ENCODE measurements around the gene CISH. TPM values are rescaled to one million over a fixed set of nuclear protein-coding genes. Genes with fewer than 3 reads are reported as not detected.

The CISH gene
- total RNA-seq, 1 donor: 1.1 TPM

DNA sequence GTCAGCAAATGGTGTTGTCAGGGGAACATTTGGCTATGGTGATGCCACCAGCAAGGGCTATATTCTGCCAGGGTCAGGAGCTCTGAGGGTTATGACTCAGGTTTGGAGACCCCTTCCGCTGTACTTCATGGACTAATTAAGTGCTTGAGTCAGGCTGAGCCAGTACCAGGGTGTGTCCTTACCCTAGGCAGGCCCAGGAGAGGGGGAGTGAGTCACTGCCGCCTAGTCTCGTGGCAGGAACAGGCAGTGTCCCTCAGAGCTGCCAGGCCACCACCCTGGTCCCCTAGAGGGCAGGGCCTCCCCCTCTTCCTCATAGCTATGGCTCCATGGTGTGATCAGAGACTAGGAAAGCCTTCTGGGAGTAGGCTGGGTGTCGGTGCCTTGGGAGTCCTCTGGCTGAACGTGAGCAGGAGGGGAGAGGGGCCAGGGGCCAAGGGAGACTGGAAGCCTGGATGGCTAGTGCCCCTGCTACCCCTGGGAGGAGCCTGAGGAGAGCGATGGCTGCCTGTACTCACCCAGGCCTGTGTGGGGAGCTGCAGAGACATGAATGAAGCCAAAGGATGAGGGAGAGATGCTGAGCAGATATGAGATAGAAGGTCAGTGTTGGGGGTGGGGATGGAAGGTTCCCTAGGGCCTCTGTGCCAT, 16.0 kb upstream of the CISH start:
- Histone ChIP-seq H2AFZ (ENCODE audit: low read length) (peak overlapping the region; percentile 6), H3K36me3 (ENCODE audit: insufficient read depth, low read length) (no peaks in the 10 kb centered on the region), H3K27ac (ENCODE audit: low read depth, low read length) (peak overlapping the region; percentile 47), H3K27me3 (ENCODE audit: insufficient read depth, low read length) (no peaks in the 10 kb centered on the region), H3K4me1 (ENCODE audit: insufficient read depth, low read length) (peaks cover 32% of the 10 kb centered on the region), H3K4me3 (ENCODE audit: insufficient read depth, low read length) (no peak overlapping the region), H3K4me2 (ENCODE audit: insufficient read depth, low read length) (peak overlapping the region; percentile 11), H3K9me3 (ENCODE audit: low read depth, low read length) (no peaks in the 10 kb centered on the region), H3K79me2 (ENCODE audit: insufficient read depth, low read length) (peaks cover 91% of the 10 kb centered on the region), H4K20me1 (ENCODE audit: insufficient read depth, low read length) (peaks cover 15% of the 10 kb centered on the region)
- DNase-seq (ENCODE audit: insufficient read length, low spot score, missing footprints): peak; percentile 94
- TF ChIP-seq, protein P1, sequence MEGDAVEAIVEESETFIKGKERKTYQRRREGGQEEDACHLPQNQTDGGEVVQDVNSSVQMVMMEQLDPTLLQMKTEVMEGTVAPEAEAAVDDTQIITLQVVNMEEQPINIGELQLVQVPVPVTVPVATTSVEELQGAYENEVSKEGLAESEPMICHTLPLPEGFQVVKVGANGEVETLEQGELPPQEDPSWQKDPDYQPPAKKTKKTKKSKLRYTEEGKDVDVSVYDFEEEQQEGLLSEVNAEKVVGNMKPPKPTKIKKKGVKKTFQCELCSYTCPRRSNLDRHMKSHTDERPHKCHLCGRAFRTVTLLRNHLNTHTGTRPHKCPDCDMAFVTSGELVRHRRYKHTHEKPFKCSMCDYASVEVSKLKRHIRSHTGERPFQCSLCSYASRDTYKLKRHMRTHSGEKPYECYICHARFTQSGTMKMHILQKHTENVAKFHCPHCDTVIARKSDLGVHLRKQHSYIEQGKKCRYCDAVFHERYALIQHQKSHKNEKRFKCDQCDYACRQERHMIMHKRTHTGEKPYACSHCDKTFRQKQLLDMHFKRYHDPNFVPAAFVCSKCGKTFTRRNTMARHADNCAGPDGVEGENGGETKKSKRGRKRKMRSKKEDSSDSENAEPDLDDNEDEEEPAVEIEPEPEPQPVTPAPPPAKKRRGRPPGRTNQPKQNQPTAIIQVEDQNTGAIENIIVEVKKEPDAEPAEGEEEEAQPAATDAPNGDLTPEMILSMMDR (IDR thresholded peaks at IDR 0.05; ENCODE audit: extremely low read depth, low read depth, low read length): peak; percentile 67

DNA sequence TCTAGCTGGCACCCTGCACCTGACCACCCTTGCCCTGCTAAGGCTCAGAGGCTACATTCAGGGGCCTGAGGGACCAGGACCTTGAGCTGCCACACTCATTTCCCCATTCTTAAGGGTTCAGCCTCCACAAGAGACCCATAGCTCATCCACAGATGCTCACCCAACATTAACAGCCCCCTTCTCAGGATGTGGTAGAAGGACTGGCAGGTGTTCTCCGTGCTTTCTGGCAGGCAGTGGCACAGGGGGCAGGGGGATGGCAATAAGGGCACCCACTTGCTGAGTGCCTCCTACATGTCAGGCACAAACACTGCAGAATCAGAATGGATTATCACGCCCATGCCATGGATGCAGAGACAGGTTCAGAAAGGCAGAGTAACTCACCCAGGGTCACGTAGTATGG, 14.8 kb upstream of the CISH start:
- Histone ChIP-seq H3K27me3 (ENCODE audit: insufficient read depth, low read length) (no peaks in the 10 kb centered on the region), H3K4me1 (ENCODE audit: insufficient read depth, low read length) (peaks cover 22% of the 10 kb centered on the region), H3K4me2 (ENCODE audit: insufficient read depth, low read length) (no peak overlapping the region), H3K27ac (ENCODE audit: low read depth, low read length) (no peak overlapping the region), H3K79me2 (ENCODE audit: insufficient read depth, low read length) (peaks cover 87% of the 10 kb centered on the region), H4K20me1 (ENCODE audit: insufficient read depth, low read length) (peaks cover 15% of the 10 kb centered on the region), H3K36me3 (ENCODE audit: insufficient read depth, low read length) (no peaks in the 10 kb centered on the region), H2AFZ (ENCODE audit: low read length) (no peak overlapping the region), H3K4me3 (ENCODE audit: insufficient read depth, low read length) (no peak overlapping the region), H3K9me3 (ENCODE audit: low read depth, low read length) (no peaks in the 10 kb centered on the region)
- TF ChIP-seq, protein P1 (IDR thresholded peaks at IDR 0.05; ENCODE audit: extremely low read depth, low read depth, low read length): no peak
- no peak for DNase-seq (ENCODE audit: insufficient read length, low spot score, missing footprints)

DNA sequence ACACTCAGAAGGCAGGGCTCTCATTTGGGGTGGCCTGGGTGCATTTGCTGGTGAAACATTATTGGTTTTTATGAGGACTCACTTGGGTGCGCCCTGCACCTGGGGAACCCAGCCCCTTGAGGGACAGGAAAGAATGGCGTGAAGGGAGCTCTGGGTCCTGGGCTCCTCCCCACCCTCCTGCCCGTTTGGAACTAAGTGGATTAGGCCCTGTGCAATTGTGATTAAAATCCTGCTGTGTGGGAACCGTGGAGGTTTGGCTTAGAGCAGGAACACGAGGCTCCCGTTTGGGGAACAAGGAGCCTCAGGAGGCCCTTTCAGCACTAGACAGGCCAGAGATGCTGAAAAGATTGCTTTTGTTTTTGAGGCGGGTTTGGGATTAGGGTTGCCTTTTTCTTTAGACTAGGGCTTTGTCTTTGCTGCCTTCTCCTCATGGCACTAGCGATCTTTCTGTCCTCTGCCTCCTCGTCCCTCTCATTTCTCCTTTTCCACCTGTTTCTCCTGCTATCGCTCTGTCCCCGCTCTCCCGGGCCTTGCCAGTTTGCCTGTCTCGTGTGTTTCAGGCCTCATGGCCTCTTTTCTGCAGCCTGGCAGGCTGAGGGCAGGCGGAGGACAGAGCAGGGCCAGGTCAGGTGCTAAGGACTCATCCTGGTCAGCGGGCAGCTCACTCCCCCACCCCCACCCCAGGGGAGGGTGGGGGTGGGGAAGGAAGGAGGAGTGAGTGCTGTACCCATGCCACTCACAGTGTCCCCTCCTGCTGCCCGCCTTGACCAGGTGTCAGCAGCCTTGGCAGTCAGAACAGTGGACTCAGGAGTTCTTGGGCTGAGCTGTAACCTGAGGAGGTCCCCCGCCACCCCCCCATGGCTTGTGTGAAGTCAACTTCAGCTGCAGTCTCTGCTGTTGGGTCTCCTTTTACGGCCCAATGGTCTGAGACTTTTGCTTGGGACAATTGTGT, 13.9 kb upstream of the CISH start:
- no peak overlapping the region for H3K4me2 ChIP-seq (ENCODE audit: insufficient read depth, low read length)
- no peak overlapping the region for H3K4me3 ChIP-seq (ENCODE audit: insufficient read depth, low read length)
- H4K20me1 ChIP-seq (ENCODE audit: insufficient read depth, low read length): peaks cover 15% of the 10 kb centered on the region
- H3K27me3 ChIP-seq (ENCODE audit: insufficient read depth, low read length): no peaks in the 10 kb centered on the region
- no peaks in the 10 kb centered on the region for H3K9me3 ChIP-seq (ENCODE audit: low read depth, low read length)
- TF ChIP-seq, protein P1 (IDR thresholded peaks at IDR 0.05; ENCODE audit: extremely low read depth, low read depth, low read length): no peak
- DNase-seq (ENCODE audit: insufficient read length, low spot score, missing footprints): no peak
- H3K79me2 ChIP-seq (ENCODE audit: insufficient read depth, low read length): peaks cover 81% of the 10 kb centered on the region
- no peaks in the 10 kb centered on the region for H3K36me3 ChIP-seq (ENCODE audit: insufficient read depth, low read length)
- peaks cover 29% of the 10 kb centered on the region for H3K4me1 ChIP-seq (ENCODE audit: insufficient read depth, low read length)
- no peak overlapping the region for H3K27ac ChIP-seq (ENCODE audit: low read depth, low read length)
- no peak overlapping the region for H2AFZ ChIP-seq (ENCODE audit: low read length)

DNA sequence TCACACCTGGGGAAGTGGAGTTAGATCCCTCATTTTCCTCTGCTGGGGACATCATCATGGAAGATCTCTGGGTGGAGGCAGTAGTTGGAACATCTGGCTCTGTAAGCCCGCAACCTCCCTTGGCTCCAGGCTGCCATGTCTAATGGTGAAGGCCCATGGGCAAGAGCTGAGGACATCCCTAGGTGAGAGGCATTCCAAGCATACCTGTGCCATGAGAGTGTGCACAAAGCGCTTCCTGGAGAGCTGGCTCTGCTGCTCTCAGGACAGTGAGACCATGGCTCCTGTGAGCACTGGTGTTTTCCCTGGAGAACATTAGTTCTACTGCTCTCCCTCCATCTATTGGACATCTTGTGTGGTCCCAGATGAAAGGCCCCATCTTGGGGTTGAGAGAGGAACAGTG, 13.1 kb upstream of the CISH start:
- Histone ChIP-seq H3K4me2 (ENCODE audit: insufficient read depth, low read length) (no peak overlapping the region), H3K4me1 (ENCODE audit: insufficient read depth, low read length) (peaks cover 32% of the 10 kb centered on the region)

More for the DNA sequence above, 13.1 kb upstream of the CISH start:
- TF ChIP-seq, protein P1 (IDR thresholded peaks at IDR 0.05; ENCODE audit: extremely low read depth, low read depth, low read length): no peak
- Histone ChIP-seq H3K27ac (ENCODE audit: low read depth, low read length) (no peak overlapping the region), H3K79me2 (ENCODE audit: insufficient read depth, low read length) (peaks cover 81% of the 10 kb centered on the region), H3K27me3 (ENCODE audit: insufficient read depth, low read length) (no peaks in the 10 kb centered on the region), H3K9me3 (ENCODE audit: low read depth, low read length) (no peaks in the 10 kb centered on the region), H3K36me3 (ENCODE audit: insufficient read depth, low read length) (peaks cover under 1% of the 10 kb centered on the region), H3K4me3 (ENCODE audit: insufficient read depth, low read length) (no peak overlapping the region), H2AFZ (ENCODE audit: low read length) (no peak overlapping the region), H4K20me1 (ENCODE audit: insufficient read depth, low read length) (peaks cover 13% of the 10 kb centered on the region)
- DNase-seq (ENCODE audit: insufficient read length, low spot score, missing footprints): no peak

Measured in osteoblast (primary cell).